Measurements from ENCODE around the gene MOBP. TPM values are rescaled to one million over a fixed set of nuclear protein-coding genes. Genes with fewer than 3 reads are reported as not detected.

The MOBP gene
- total and polyA plus RNA-seq, 4 donors: not detected

DNA sequence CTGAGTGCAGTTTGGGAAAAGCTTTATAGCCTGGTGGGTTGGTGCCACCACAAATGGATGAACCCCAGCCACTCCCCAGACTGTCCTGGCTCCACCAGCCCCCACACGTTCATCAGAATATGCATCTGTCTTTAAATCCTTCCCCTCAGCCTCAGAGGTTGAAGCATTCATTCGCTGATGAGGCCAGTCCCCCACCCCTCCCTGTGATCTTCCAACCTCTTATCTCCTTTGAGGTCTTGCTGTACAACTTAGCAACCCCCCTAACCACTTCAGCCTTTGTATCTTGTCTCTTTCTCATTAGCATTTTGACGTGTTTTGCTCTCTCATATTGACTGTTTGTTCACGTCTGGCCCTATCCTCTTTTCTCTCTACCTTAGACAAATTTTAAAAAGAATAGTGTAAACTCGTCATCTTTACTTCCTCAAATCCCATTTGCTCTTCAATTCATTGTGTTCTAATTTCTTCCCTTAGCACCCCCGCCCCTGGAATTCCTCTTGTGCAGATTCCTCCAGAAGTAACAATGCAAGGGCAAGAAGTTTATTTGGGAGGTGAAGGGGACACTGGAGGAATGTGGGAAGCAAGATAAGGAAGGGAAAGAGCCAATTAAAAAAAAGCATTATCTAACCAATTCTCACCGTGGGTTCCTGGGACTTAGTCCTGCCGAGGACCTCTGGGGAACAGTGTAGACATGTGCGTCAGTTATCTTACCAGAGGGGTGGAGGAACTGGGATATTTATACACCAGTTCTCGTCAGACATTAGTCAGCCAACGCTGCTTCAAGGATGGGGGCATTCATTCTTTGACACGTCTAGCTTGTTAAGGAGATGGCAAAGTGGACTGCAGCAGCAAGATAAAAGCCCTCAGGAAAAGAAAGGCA lies 38.6 kb downstream of the MOBP start:
- Histone ChIP-seq H3K9ac (ENCODE audit: low read depth in 1 of 2, low read length in 2 of 2) (no peak overlapping the region), H3K27me3 (ENCODE audit: control insufficient read depth in 4 of 4, insufficient read depth in 4 of 4, low read length in 3 of 4) (peaks cover 0 to 8% (median 3%) of the 10 kb centered on the region in 4 donors), H3K36me3 (ENCODE audit: control insufficient read depth in 4 of 4, insufficient read depth in 3 of 4, low read depth in 1 of 4, low read length in 3 of 4) (no peaks in the 10 kb centered on the region), H3K4me3 (ENCODE audit: low read depth in 1 of 3, low read length in 3 of 3) (no peak overlapping the region), H3K27ac (ENCODE audit: low read depth in 1 of 2, low read length in 2 of 2) (no peak overlapping the region), H3K9me3 (ENCODE audit: control insufficient read depth in 4 of 4, low read length in 3 of 4) (peaks cover 0 to 4% (median 0%) of the 10 kb centered on the region in 4 donors), H3K4me1 (ENCODE audit: control insufficient read depth in 4 of 4, insufficient read depth in 4 of 4, low read length in 3 of 4) (no peaks in the 10 kb centered on the region)
- no peak for DNase-seq (ENCODE audit: low spot score)
- TF ChIP-seq, protein P1, sequence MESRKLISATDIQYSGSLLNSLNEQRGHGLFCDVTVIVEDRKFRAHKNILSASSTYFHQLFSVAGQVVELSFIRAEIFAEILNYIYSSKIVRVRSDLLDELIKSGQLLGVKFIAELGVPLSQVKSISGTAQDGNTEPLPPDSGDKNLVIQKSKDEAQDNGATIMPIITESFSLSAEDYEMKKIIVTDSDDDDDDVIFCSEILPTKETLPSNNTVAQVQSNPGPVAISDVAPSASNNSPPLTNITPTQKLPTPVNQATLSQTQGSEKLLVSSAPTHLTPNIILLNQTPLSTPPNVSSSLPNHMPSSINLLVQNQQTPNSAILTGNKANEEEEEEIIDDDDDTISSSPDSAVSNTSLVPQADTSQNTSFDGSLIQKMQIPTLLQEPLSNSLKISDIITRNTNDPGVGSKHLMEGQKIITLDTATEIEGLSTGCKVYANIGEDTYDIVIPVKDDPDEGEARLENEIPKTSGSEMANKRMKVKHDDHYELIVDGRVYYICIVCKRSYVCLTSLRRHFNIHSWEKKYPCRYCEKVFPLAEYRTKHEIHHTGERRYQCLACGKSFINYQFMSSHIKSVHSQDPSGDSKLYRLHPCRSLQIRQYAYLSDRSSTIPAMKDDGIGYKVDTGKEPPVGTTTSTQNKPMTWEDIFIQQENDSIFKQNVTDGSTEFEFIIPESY (IDR thresholded peaks at IDR 0.05): no peak
- no peak for TF ChIP-seq FOXA1 (IDR thresholded peaks at IDR 0.05)
- no peak for TF ChIP-seq RAD21 (IDR thresholded peaks at IDR 0.05)
- WGBS: 34% methylated on average over 12 of the region's 12 CpGs

DNA sequence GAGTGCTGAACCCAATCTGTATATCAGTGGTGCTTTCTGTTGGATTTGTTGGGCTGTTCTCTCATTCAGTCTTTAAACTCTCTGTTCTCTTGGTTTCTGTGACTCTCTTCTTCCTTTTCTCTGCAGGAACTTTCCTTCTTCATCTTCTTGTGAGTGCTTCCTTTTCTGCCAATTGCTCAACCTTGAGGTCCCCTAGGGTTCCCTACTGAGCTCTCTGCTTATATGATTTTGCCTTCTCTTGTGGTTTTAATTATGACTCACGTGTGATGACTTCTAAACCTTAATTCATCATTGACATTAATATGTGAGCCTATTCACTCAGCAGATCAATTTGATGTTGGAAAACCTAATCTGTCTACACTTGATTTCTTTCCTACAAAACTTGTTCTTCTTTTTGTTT lies 39.4 kb downstream of the MOBP start:
- WGBS: 53% methylated on average over 1 of the region's 1 CpG
- Histone ChIP-seq H3K4me3 (ENCODE audit: low read depth in 1 of 3, low read length in 3 of 3) (no peak overlapping the region), H3K36me3 (ENCODE audit: control insufficient read depth in 4 of 4, insufficient read depth in 3 of 4, low read depth in 1 of 4, low read length in 3 of 4) (no peaks in the 10 kb centered on the region), H3K9me3 (ENCODE audit: control insufficient read depth in 4 of 4, low read length in 3 of 4) (peaks cover 0 to 4% (median 0%) of the 10 kb centered on the region in 4 donors), H3K4me1 (ENCODE audit: control insufficient read depth in 4 of 4, insufficient read depth in 4 of 4, low read length in 3 of 4) (no peaks in the 10 kb centered on the region), H3K9ac (ENCODE audit: low read depth in 1 of 2, low read length in 2 of 2) (no peak overlapping the region), H3K27me3 (ENCODE audit: control insufficient read depth in 4 of 4, insufficient read depth in 4 of 4, low read length in 3 of 4) (peaks cover 0 to 8% (median 2%) of the 10 kb centered on the region in 4 donors), H3K27ac (ENCODE audit: low read depth in 1 of 2, low read length in 2 of 2) (no peak overlapping the region)
- no peak for DNase-seq (ENCODE audit: low spot score)
- TF ChIP-seq, protein P2, sequence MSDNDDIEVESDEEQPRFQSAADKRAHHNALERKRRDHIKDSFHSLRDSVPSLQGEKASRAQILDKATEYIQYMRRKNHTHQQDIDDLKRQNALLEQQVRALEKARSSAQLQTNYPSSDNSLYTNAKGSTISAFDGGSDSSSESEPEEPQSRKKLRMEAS (IDR thresholded peaks at IDR 0.05): no peak
- TF ChIP-seq GABPA (IDR thresholded peaks at IDR 0.05 in 1 of 2, conservative IDR thresholded peaks at IDR 0.05 in 1 of 2) (no peak), HNF4G (IDR thresholded peaks at IDR 0.05) (no peak), FOXA2 (IDR thresholded peaks at IDR 0.05) (no peak), EGR1 (IDR thresholded peaks at IDR 0.05; ENCODE audit: low read depth in 2 of 2) (no peak), JUND (IDR thresholded peaks at IDR 0.05) (no peak), RXRA (IDR thresholded peaks at IDR 0.05) (no peak), YY1 (IDR thresholded peaks at IDR 0.05) (no peak), SP1 (IDR thresholded peaks at IDR 0.05) (no peak), HNF4A (conservative IDR thresholded peaks at IDR 0.05) (no peak), TAF1 (conservative IDR thresholded peaks at IDR 0.05) (no peak), RAD21 (IDR thresholded peaks at IDR 0.05) (no peak), NR2F2 (IDR thresholded peaks at IDR 0.05) (no peak)
- TF ChIP-seq, protein P3, sequence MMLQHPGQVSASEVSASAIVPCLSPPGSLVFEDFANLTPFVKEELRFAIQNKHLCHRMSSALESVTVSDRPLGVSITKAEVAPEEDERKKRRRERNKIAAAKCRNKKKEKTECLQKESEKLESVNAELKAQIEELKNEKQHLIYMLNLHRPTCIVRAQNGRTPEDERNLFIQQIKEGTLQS (IDR thresholded peaks at IDR 0.05): no peak
- TF ChIP-seq, protein P1 (IDR thresholded peaks at IDR 0.05): no peak
- TF ChIP-seq, protein P4, sequence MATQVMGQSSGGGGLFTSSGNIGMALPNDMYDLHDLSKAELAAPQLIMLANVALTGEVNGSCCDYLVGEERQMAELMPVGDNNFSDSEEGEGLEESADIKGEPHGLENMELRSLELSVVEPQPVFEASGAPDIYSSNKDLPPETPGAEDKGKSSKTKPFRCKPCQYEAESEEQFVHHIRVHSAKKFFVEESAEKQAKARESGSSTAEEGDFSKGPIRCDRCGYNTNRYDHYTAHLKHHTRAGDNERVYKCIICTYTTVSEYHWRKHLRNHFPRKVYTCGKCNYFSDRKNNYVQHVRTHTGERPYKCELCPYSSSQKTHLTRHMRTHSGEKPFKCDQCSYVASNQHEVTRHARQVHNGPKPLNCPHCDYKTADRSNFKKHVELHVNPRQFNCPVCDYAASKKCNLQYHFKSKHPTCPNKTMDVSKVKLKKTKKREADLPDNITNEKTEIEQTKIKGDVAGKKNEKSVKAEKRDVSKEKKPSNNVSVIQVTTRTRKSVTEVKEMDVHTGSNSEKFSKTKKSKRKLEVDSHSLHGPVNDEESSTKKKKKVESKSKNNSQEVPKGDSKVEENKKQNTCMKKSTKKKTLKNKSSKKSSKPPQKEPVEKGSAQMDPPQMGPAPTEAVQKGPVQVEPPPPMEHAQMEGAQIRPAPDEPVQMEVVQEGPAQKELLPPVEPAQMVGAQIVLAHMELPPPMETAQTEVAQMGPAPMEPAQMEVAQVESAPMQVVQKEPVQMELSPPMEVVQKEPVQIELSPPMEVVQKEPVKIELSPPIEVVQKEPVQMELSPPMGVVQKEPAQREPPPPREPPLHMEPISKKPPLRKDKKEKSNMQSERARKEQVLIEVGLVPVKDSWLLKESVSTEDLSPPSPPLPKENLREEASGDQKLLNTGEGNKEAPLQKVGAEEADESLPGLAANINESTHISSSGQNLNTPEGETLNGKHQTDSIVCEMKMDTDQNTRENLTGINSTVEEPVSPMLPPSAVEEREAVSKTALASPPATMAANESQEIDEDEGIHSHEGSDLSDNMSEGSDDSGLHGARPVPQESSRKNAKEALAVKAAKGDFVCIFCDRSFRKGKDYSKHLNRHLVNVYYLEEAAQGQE (IDR thresholded peaks at IDR 0.05): no peak
- TF ChIP-seq, protein P5, sequence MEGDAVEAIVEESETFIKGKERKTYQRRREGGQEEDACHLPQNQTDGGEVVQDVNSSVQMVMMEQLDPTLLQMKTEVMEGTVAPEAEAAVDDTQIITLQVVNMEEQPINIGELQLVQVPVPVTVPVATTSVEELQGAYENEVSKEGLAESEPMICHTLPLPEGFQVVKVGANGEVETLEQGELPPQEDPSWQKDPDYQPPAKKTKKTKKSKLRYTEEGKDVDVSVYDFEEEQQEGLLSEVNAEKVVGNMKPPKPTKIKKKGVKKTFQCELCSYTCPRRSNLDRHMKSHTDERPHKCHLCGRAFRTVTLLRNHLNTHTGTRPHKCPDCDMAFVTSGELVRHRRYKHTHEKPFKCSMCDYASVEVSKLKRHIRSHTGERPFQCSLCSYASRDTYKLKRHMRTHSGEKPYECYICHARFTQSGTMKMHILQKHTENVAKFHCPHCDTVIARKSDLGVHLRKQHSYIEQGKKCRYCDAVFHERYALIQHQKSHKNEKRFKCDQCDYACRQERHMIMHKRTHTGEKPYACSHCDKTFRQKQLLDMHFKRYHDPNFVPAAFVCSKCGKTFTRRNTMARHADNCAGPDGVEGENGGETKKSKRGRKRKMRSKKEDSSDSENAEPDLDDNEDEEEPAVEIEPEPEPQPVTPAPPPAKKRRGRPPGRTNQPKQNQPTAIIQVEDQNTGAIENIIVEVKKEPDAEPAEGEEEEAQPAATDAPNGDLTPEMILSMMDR (IDR thresholded peaks at IDR 0.05; ENCODE audit: low read depth, low read length, missing input control): no peak
